HG03378 (cell line): Measurements from ENCODE around the gene ADI1.
"Not testable (repeated sequence)": the region's sequence is repeated elsewhere in the genome, so short reads cannot be mapped to it uniquely, and the experiment has no call there.

Source experiments
- ATAC-seq: cut with Tn5 transposase; IDR thresholded peaks from one replicate; pipeline ENCODE4 v1.9.1; 2021; ENCODE audit warnings: mild to moderate bottlenecking, moderate library complexity; ENCODE audit not compliant: unreplicated experiment

ADI1 gene

DNA sequence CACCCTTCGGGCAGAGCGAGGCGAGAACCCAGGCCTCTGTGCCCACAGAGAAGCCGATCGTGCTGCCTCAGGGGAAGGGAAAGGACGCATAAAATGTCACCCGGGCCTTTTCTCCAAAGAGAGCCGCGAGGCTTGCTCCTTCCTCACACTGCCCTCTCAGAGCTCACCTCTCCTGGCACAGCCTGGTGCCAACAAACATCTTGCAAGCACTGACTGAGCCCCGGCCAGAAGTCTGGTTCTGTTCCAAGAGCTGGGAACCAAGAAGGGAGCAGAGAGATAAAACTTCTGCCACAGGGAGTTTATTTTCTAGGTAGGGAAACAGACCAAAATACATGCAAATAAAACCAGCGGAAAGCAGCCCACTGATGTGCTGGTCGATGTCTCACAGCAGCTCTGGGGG is 13.6 kb upstream of the ADI1 start:
- no peak for ATAC-seq

DNA sequence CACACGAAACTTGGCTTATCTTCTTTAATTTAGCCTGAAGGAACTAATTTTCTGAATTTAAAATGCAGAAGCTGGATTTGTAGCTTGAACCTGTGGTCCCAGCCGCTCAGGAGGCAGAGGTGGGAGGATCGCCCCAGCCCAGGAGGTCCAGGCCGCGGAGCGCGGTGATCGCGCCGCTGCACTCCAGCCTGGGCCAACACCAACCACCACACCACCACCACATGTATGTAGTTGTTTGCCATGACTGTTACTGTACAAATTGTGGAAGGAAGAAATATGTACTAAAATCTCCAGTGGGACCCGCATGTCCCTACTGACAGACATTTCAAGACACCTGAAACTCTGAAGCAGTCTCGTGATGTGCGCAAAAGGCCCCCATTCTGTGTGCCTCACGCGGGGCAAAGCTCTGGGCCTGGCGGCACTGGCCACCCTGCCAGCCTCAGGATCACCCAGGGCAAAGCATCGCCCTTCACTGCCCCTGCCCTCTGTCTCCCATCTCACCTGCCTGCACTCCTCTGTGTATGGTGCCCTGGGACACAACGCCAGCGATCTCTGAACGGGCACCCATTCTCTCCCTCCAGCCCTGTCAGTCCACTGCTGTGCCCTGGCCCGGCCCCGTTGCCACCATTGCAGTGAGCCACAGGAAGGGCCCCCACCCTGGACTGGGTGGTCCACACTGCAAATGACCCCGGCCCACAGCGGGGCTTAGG is 10.1 kb upstream of the ADI1 start:
- ATAC-seq, result no peak

DNA sequence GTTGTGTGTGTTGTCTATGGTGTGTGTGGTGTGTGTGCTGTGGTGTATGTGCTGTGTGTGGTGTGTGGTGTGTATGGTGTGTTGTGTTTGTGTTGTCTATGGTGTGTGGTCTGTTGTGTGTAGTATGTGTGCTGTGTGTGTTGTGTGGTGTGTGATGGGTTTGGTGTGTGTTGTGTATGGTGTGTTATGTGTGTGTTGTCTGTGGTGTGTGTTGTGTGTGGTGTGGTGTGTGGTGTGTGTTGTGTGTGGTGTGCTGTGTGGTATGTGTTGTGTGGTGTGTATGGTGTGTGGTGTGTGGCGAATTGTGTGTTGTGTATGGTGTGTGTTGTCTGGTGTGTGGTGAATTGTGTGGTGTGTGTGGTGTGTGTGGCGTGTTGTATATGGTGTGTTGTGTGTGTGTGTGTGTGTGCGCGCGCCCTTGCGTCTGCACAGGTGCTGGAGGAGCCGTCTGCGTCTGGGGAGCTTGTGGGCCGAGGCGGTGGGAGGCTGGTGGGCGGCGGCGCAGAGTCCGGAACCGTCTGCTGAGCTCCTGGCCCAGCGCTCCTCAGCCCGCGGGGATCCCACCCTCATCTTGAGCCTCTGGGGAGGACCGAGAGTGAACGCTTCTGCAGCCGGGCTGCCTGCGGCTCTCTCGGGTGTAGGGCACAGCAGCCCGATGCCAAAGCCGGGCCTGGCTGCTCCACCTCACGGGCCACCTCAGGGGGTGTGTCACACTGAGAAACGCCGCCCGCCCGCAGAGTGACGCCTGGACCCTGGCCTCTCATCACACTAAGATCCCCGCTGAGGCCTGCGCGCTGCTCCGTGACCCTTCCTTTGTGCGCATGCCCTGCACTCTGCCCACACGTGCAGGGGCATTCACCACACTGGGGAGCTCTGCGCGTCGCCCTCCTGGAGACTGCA is 8.8 kb upstream of the ADI1 start:
- no peak for ATAC-seq

DNA sequence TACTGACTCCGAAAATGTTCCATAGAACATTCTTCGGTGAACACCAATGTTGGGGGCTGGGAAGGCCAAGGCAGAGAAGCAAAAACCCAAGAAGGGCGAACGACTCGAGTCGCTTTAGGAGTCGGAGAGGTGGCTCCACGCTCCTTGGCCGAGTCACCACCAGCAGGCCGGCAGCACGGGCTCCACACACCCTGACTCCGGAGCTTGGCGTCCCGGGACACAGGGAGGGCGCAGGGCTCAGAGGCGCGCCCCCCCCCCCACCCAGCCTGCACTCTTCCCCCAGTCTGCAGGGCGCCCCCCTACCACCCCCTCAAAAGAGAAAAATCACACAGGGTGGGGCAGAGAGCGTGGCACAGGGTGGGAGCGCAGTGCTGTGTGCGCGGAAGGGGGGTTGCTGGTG is 7.5 kb upstream of the ADI1 start:
- no peak for ATAC-seq

DNA sequence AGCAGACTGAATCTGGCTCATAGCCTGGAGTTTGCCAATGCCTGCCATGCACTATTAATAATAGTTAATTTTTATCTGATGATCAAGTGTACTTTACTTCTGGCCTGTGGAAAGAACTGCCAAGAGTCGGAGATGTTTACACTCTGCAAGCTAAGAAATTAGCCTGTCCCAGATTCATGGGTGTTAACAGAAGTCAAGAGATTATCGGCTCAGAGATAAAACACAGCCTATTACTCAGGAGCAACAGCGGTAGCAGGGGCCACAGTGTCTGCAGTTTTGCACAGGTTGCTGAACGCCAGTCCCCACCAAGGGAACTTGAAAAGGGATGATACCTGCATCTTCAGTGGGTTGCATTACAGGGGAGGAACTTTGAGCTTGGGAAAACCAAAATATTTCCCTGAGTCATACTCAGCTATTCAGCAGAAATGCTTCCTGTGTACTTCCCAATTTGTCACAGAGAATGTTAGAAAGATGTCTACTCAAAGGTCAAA is 4.3 kb upstream of the ADI1 start:
- no peak for ATAC-seq

DNA sequence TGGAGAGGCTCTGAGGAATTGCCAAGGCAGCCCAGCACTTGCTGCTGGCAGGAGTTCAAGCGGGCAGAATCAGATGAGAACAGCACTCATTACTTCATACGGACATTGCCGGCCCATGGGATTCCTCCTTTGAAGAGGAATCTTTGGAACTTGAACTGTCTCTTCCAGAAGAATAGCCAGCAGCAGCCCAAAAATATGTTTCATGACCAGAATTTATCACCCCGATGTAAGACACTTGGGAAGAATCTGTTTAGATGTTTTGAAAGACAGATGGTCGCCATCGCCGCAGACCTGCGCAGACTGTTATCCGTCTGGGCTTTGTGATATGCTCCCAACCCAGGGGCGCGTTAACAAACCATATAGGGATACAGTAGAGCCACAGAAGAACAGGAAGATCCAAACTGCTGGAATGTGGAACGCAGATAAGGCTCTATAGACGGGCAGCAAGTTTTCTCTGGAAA is 3.7 kb upstream of the ADI1 start:
- ATAC-seq, result no peak

DNA sequence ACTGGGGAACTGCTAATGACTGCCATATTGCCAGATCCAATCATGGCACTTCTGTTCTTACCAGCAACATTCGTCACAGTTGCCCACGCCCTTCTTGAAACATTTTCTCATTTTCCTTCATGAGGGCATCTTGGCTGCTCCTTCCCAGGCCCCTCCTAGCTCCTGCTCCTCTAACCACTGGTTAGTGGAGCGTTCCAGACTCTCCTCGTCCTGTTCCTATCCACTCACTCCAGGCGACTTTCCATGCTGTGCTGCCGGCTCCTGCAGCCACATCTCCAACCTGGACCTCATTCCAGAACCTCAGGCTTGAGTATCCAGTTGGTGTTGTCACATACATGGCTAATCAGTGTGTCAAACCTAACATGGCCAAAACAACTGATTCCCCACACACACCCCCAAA is 1.3 kb upstream of the ADI1 start:
- ATAC-seq, result no peak

DNA sequence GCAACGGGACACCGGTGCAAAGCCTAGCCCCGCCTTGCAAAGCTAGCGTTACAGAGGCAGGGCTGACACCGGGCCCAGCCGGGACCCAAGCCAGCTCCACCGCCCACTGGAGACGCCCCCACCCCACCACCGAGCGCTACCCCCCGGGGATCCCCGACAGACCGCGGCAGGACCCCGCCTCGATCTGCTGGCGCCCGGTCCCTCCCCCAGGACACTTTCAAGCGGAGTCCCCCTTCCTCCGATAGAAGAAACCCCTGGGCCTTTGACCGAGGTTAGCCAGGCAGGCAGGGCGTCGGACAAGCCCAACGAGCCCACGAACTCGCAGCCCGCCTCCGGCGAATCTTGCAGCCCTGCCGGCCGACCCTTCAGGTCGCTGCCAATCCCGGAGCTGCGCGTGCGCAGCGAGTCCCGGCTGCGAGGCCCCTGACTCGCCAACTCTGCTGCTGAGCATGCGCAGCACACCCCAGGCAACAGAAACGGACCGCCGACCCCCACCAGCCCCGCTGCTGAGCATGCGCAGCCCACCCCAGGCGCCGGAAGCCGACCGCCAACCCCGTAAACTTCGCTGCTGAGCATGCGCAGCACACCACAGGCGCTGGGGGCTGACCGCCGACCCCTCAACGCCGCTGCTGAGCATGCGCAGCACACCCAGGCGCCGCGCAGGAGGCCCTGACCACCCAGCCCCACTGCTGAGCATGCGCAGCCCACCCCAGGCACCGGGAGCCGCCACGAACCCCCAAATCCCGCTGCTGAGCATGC is 656 bp downstream of the ADI1 start:
- peak; percentile 73 for ATAC-seq

DNA sequence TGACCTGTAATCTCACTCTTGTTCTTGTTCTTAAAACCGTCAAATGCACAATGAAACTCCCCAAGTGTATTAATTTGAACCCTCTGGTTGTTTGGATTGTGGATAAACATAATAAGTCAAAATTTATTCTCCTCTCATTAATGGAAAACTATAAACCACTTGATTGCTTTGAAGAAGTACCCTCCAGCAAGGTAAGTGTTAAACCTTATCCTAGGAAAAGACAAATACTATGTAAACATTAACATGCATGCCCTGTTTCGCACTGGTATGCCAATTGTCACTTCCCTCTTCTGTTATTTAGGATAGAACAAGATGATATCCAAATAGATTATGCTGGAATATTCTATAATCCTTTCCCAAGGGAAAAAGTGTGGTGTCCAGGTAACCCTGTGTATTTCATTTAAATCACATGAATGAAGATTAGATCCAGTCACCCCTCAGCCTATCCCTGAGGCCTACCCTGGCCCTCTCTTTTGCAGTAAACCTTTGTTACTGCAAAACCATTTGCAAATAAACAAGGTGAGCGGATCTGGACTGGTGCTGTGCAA is 1.3 kb downstream of the ADI1 start:
- ATAC-seq, result no peak

DNA sequence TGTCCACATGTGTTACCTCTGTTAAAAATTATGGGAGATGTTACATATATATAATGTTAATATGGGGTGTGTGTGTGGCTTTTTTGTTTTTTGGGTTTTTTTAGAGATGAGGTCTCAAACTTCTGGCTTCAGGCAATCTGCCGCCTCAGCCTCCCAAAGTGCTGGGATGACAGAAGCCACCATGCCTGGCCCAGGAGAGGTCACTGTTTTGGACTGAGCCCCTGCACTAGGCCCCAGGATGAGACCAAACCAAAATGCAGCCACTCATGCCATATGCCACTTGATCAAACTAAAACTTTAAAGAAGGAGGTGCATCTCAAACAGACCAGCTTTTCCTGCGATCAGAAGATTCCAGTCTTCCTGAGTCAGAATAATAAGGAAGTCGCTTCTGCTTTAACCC is 2.5 kb downstream of the ADI1 start:
- no peak for ATAC-seq

DNA sequence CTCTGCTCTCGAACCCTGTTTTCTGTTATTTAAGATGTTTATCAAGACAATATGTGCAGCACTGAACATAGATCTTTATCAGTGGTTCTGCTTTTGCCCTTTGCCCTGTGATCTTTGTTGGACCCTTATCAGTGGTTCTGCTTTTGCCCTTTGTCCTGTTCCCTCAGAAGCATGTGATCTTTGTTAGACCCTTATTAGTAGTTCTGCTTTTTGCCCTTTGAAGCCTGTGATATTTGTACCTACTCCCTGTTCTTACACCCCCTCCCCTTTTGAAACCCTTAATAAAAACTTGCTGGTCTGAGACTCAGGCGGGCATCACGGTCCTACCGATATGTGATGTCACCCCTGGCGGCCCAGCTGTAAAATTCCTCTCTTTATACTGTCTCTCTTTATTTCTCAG is 3.9 kb downstream of the ADI1 start:
- ATAC-seq, result not testable (repeated sequence)

DNA sequence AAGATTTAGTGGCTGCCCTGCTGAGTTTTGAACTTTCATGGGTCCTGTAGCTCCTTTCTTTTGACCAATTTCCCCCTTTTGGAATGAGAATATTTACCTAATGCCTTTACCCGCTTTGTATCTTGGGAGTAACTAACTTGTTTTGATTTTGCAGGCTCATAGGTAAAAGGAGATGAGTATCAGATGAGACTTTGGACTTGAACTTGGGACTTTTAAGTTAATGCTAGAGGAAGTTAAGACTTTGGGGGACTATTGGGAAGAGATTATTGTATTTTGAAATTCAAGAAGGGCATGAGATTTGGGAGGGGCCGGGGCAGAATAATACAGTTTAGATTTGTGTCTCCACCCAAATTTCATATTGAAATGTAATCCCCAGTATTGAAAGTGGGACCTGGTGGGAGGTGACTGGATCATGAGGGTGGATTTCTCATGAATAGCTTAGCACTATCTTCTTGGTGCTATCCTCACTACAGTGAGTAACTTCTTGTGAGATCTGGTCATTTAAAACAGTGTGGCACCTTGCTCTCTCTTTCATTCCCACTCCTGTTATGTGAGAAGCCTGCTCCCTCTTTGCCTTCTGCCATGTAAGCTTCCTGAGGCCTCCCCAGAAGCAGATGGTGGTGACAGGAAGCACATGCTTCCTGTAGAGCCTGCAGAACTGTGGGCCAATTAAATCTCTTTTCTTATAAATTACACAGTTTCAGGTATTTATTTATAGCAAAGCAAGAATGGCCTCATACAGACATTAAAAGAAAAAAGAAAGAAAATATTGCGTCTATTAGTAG is 6.1 kb downstream of the ADI1 start:
- no peak for ATAC-seq

DNA sequence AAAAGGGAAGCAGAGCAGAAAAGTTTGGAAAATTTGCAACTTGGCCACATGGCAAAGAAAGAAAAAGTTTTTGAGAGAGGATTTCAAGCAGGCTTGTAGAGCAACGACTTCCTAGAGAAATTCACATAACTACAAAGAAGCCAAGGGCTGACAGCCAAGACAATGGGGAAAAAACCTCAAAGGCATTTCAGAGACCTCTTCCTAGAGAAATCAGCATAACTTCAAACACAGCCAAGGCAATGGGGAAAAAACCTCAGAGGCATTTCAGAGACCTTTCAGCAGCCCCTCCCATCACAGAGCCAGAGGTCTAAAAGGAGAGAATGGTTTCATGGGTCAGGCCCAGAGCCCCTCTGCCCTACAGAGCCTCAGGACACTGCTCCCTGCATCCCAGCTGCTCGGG is 7.2 kb downstream of the ADI1 start:
- no peak for ATAC-seq

DNA sequence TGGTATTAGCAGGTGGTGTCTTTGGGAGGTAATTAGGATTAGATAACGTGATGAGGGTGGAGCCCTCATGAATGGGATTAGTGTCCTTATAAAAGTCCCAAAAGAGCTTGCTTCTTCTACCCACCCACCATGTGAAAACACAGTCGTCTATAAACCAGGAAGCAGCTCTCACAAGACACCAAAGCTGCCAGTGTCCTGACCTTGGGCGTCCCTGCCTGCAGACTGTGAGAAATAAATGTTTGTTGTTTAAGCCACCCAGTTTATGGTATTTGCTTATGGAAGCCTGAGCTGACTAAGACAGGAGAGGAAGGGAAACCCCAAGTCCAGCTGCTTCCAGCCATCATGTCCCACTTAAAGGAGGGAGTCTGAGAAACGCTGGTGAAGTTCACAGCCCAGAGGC is 13.6 kb downstream of the ADI1 start:
- no peak for ATAC-seq

DNA sequence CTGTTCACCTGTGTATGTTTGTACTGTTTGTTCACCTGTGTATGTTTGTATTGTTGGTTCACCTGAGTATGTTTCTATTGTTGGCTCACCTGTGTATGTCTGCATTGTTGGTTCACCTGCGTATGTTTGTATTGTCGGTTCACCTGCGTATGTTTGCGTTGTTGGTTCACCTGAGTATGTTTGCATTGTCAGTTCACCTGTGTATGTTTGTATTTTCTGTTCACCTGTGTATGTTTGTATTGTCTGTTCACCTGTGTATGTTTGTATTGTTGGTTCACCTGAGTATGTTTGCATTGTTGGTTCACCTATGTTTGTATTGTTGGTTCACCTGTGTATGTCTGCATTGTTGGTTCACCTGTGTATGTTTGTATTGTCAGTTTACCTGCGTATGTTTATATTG is 14.6 kb downstream of the ADI1 start:
- no peak for ATAC-seq

DNA sequence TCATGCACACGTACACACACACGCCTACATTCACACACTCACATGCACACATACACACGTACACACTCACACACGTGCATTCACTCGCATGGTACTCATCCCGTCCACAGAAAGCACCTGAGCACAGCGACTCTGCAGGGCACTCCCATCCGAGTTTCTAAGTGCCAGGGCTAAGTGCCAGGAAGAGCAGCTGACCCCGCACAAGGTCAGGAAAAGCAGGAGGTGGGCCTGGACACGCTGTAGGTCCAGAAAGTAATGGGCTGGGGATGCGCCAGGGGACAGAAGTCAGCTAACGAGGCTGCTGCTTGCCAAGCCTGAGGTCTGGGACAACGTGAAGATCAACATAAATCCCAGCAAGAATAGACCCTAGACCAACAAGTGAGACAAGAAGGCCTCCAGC is 15.8 kb downstream of the ADI1 start:
- ATAC-seq, result no peak

DNA sequence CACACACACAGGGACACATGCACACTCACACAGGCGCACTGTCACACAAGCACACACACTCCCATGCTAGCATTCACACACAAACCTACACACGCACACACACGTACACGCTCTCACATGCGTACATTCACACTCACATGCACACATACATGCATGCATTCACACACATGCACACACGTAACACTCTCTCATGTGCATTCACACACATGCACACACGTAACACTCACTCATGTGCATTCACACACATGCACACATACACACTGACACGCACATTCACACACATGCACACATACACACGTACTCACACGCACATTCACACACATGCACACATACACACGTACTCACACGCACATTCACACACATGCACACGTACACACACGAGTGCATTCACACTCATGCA is 16.3 kb downstream of the ADI1 start:
- ATAC-seq, result no peak

DNA sequence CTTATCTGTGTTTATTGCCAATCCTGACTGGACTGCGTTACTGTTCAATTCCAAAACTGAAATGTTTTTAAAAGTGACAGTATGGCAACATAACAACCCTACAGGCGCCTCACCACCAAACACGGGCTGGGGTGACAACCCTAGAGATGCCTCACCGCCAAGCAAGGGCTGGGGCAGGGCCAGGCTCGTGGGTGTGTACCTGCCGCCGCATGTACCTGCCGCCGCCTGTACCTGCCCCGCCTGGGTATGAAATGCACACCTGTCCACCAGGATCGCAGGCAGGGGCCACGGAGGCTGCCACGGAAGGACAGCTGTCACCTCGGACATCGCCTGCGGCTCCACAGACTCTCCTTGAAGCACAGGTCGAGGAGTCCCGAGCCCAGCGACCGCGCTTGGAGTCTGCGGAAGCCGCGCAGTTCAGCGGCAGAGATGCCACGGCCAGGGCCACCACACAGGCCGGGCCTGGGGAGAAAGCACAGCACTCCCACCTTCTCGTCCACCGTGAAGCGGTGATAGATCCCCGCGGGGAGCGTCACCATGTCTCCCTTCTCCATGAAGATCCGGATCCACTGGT is 18.9 kb downstream of the ADI1 start:
- no peak for ATAC-seq

DNA sequence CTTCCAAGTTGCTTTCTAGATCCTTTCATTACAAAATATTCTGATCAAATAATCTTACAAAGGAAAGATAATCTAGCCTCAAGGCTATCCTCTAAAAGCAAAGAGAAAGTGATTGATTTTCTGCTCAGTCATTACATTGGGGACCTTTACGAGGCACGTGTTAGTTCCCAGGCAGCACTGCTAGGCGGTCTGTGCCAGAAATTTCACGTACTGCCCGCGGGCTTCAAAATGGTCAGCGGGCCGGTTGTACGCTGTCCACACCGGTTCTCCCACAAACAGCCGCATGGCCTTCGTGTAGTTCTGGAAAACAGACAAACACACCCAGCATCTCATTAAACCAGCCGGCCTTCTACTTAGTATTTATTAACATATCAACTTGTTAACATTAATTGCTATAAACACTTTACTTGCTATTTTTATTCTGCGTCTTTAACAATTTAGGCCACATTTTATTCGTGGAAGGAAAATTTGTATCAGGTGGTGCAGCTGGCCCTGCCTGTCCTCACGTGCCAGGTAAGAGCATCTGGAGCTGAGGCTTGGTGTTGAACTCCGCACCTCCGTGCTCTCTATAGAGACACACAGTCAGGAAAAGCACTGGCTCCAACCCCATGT is 20.4 kb downstream of the ADI1 start:
- no peak for ATAC-seq

DNA sequence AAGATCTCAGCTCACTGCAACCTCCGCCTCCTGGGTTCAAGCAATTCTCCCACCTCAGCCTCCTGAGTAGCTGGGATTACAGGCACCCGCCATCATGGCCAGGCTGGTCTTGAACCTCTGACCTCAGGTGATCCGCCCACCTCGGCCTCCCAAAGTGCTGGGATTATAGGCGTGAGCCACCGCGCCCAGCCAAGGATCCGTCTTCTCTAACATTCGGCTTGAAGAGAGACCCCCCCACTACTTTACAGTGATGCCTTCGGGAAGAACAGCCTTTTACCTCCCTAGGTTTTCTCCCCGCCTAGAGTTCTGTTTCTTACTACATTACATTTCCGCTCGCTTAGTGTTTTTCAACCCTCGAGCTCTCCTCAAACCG is 22.6 kb downstream of the ADI1 start:
- not testable (repeated sequence) for ATAC-seq
